Retinal pigment epithelial cell (primary cell): ENCODE measurements around the gene EGFR.

Source experiments
- DNase-seq: peaks from one replicate; pipeline ENCODE4 v3.0.0-alpha.2; 2010; ENCODE audit warnings: low read depth
- H3K4me3 ChIP-seq: 2 replicates; pipeline ENCODE4 v1.5.1; 2011; ENCODE audit warnings: mild to moderate bottlenecking, low read length, control low read depth, moderate library complexity
- CTCF ChIP-seq: conservative IDR thresholded peaks from 2 replicates; pipeline ENCODE4 v1.5.1; 2011; ENCODE audit warnings: low read depth, low read length, control low read depth, inconsistent platforms

EGFR gene

GRCh38 chr7:55072251-55072650 lies 53.4 kb downstream of the EGFR start:
- H3K4me3 ChIP-seq, result no peak overlapping the region
- no peak for TF ChIP-seq CTCF
- no peak for DNase-seq

- no peak for DNase-seq
- TF ChIP-seq CTCF, result no peak
- H3K4me3 ChIP-seq, result no peak overlapping the region
Observed at GRCh38 chr7:55073051-55073511, 54.3 kb downstream of the EGFR start.

GRCh38 chr7:55073976-55074528 lies 55.2 kb downstream of the EGFR start:
- no peak for TF ChIP-seq CTCF
- no peak overlapping the region for H3K4me3 ChIP-seq
- DNase-seq, result peak; percentile 50

- no peak for DNase-seq
- no peak for TF ChIP-seq CTCF
- no peak overlapping the region for H3K4me3 ChIP-seq
Observed at GRCh38 chr7:55075464-55076021, 56.7 kb downstream of the EGFR start.

DNA sequence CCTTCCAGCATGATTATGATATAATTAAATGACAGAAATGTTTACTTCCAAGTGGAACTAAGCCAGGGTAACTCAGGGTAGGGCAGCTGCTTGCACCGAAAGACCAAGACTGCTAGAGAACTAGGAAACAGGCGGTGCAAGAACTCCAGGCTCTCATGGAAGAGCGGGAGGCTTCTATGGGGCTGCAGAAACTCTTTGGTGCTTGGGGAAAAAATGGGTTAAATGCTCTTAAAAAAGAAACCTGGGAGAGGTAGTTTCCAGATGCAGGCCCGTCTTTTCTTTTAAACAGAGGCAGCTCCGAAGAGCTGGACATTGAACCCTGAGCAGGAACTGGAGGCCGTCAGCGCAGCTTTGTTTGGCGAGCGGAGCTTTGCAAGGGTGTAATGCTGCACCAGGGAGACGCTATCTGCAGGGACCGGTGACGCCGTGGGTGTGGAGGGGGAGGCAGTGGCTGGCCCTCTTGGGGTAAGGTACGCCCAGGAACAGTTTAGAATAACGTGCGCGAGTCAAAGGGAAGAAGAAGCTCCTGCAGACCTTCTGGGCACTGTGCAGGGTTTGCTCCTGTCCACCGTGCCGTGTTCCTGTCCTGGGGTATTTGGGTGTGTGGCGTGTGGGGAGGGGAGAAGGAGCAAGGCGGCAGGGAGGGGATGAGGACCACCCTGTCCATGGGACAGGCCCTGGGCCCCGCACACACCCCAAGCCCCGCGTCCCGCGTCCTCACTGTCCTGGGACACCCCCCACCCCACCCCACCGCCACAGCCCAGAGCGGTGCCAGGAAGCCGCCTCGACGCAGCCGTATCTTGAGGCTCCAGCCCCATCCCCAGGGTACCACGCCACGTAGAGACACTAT lies 59.0 kb downstream of the EGFR start:
- TF ChIP-seq CTCF, result no peak
- no peak for DNase-seq
- H3K4me3 ChIP-seq, result no peak overlapping the region

- DNase-seq, result no peak
- TF ChIP-seq CTCF, result no peak
- no peak overlapping the region for H3K4me3 ChIP-seq
Observed at GRCh38 chr7:55078465-55079372, 59.9 kb downstream of the EGFR start.
